Osteoblast (primary cell): ENCODE data around the gene FBXO3. TPM values are rescaled to one million over a fixed set of nuclear protein-coding genes. Genes with fewer than 3 reads are reported as not detected.

Experiments used
- DNase-seq: peaks from one replicate; pipeline ENCODE4 v3.0.0; 2011; ENCODE audit warnings: low spot score, mixed read lengths; ENCODE audit not compliant: insufficient read length; ENCODE audit errors: missing footprints
- H2AFZ ChIP-seq: 2 replicates; pipeline ENCODE4 v1.6.0; 2011; ENCODE audit warnings: mild to moderate bottlenecking, low read length
- H3K27ac ChIP-seq: 2 replicates; pipeline ENCODE4 v1.5.1; 2011; ENCODE audit warnings: mild to moderate bottlenecking, low read depth, low read length, moderate library complexity
- H3K27me3 ChIP-seq: 2 replicates; pipeline ENCODE4 v1.6.0; 2012; ENCODE audit warnings: mild to moderate bottlenecking, control low read depth, inconsistent platforms, low read length, moderate library complexity; ENCODE audit not compliant: insufficient read depth
- H3K36me3 ChIP-seq: 2 replicates; pipeline ENCODE4 v1.5.1; 2011; ENCODE audit warnings: mild to moderate bottlenecking, low read length, control low read depth, moderate library complexity; ENCODE audit not compliant: insufficient read depth
- H3K4me1 ChIP-seq: 2 replicates; pipeline ENCODE4 v1.5.1; 2011; ENCODE audit warnings: mild to moderate bottlenecking, low read length, control low read depth, moderate library complexity; ENCODE audit not compliant: insufficient read depth
- H3K4me2 ChIP-seq: 2 replicates; pipeline ENCODE4 v1.6.0; 2011; ENCODE audit warnings: mild to moderate bottlenecking, low read length; ENCODE audit not compliant: insufficient read depth
- H3K4me3 ChIP-seq: fragments of 200-600 bp; sonication (generic); 3 replicates; pipeline ENCODE4 v1.5.1; 2012; ENCODE audit warnings: mild to moderate bottlenecking, low read length, inconsistent platforms; ENCODE audit not compliant: insufficient read depth
- H3K79me2 ChIP-seq: 2 replicates; pipeline ENCODE4 v1.6.0; 2012; ENCODE audit warnings: mild to moderate bottlenecking, low read length, control low read depth, inconsistent platforms; ENCODE audit not compliant: insufficient read depth
- H3K9me3 ChIP-seq: 2 replicates; pipeline ENCODE4 v1.5.1; 2011; ENCODE audit warnings: low read depth, low read length, control low read depth
- H4K20me1 ChIP-seq: 2 replicates; pipeline ENCODE4 v1.6.0; 2012; ENCODE audit warnings: mild to moderate bottlenecking, low read length, control low read depth; ENCODE audit not compliant: insufficient read depth
- total RNA-seq: library from RNA; depleted of rRNA; stranded (reverse); fragments of >200 nt; gene quantifications from 2 replicates; pipeline ENCODE4 v1.2.3, GENCODE V29; 2012
- TF ChIP-seq, protein P1 (sequence below): IDR thresholded peaks from 2 replicates; pipeline ENCODE4 v1.5.1; 2011; ENCODE audit warnings: mild to moderate bottlenecking, low read depth, low read length, moderate library complexity; ENCODE audit errors: extremely low read depth

Gene FBXO3
- total RNA-seq, 1 donor = 35.8 TPM

DNA sequence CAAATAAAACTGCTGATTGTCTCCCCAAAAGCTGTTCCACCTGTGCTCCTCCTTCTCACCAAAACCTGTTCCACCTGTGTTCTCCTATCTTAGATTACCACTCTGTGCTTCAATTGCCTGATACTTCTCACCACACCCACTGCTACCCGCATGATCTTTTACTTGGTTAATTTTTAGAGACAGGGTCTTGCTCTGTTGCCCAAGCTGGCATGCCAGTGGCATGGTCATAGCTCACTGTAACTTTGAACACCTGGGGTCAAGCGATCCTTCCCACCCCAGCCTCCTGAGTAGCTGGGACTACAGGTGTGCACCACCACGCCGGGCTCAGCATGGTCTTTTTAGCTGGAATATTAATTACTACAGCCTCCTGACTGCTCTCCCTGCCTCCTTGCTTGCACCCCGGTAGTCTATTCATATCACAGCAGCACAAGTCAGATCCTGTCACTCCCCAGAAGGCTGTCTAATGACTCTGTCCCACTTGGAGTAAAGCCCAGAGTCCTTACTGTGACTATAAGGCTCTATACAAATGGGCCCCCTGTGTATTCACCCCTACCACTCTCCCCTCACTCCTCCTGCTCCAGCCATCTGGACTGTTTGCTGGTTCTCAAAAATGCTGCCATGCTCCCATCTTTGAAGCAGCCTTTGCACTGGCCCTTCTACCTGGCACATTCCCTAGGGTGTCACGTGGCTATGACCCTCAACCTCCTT, 77.2 kb downstream of the FBXO3 start:
- Histone ChIP-seq H3K9me3 (no peaks in the 10 kb centered on the region), H3K4me1 (peaks cover 58% of the 10 kb centered on the region), H3K4me3 (no peak overlapping the region), H3K4me2 (no peak overlapping the region), H3K27me3 (no peaks in the 10 kb centered on the region), H2AFZ (no peak overlapping the region), H3K79me2 (no peaks in the 10 kb centered on the region), H3K36me3 (no peaks in the 10 kb centered on the region), H3K27ac (no peak overlapping the region), H4K20me1 (no peaks in the 10 kb centered on the region)
- DNase-seq = no peak
- TF ChIP-seq, protein P1, sequence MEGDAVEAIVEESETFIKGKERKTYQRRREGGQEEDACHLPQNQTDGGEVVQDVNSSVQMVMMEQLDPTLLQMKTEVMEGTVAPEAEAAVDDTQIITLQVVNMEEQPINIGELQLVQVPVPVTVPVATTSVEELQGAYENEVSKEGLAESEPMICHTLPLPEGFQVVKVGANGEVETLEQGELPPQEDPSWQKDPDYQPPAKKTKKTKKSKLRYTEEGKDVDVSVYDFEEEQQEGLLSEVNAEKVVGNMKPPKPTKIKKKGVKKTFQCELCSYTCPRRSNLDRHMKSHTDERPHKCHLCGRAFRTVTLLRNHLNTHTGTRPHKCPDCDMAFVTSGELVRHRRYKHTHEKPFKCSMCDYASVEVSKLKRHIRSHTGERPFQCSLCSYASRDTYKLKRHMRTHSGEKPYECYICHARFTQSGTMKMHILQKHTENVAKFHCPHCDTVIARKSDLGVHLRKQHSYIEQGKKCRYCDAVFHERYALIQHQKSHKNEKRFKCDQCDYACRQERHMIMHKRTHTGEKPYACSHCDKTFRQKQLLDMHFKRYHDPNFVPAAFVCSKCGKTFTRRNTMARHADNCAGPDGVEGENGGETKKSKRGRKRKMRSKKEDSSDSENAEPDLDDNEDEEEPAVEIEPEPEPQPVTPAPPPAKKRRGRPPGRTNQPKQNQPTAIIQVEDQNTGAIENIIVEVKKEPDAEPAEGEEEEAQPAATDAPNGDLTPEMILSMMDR = no peak

DNA sequence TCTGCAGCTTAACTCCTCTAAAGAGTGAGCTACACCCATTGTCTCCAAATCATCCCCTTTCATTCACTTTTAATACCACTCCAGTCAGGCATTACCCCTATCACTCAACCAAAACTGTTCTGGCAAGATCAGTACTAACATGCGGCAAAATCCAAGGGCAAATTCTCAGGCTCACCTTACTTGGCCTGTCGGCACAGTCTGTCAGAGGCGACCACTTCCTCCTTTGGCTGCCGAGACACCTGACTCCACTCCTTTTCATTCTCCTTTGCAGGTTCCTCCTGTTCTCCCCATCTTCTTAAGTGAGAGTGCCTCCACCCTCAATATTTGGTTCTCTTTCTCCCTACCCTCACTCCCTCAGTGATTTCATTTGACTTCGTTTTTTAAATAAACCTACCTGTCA, 77.9 kb downstream of the FBXO3 start:
- no peak overlapping the region for H3K27ac ChIP-seq
- H3K9me3 ChIP-seq = no peaks in the 10 kb centered on the region
- no peaks in the 10 kb centered on the region for H4K20me1 ChIP-seq
- H3K4me2 ChIP-seq = no peak overlapping the region
- H3K27me3 ChIP-seq = no peaks in the 10 kb centered on the region
- no peak overlapping the region for H3K4me3 ChIP-seq
- no peak for DNase-seq
- no peaks in the 10 kb centered on the region for H3K79me2 ChIP-seq
- peaks cover 58% of the 10 kb centered on the region for H3K4me1 ChIP-seq
- TF ChIP-seq, protein P1 = no peak
- H2AFZ ChIP-seq = no peak overlapping the region
- no peaks in the 10 kb centered on the region for H3K36me3 ChIP-seq

DNA sequence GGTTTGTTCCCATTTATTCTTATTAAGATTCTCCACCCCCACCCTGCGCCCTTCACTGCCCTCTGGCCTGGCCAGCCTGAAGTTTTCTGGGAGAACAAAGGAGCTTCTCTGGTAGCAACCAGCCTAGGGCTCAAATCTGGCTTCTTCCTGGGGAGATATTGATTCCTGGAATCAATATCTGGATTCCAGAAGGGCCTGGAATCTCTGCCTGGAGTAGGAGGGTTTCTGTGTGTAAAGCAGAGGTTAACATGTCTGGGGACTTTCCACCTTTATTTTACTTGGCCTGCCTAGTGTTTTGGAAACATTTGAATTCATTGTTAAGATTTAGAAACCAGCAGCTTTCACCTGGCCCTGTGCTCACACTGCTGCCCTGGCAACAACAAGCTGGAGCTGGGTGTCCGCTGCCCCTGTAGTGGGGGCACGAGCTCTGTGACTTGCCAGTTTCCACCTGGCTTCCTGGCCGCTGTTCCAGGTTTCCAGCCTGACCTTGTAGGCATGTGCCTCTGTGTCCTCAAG, 79.2 kb downstream of the FBXO3 start:
- no peak overlapping the region for H2AFZ ChIP-seq
- no peak for DNase-seq
- no peak overlapping the region for H3K27ac ChIP-seq
- H3K79me2 ChIP-seq = no peaks in the 10 kb centered on the region
- H3K36me3 ChIP-seq = no peaks in the 10 kb centered on the region
- TF ChIP-seq, protein P1 = no peak
- H3K27me3 ChIP-seq = no peaks in the 10 kb centered on the region
- no peak overlapping the region for H3K4me2 ChIP-seq
- H3K4me3 ChIP-seq = no peak overlapping the region
- no peaks in the 10 kb centered on the region for H3K9me3 ChIP-seq
- H3K4me1 ChIP-seq = peaks cover 62% of the 10 kb centered on the region
- no peaks in the 10 kb centered on the region for H4K20me1 ChIP-seq

DNA sequence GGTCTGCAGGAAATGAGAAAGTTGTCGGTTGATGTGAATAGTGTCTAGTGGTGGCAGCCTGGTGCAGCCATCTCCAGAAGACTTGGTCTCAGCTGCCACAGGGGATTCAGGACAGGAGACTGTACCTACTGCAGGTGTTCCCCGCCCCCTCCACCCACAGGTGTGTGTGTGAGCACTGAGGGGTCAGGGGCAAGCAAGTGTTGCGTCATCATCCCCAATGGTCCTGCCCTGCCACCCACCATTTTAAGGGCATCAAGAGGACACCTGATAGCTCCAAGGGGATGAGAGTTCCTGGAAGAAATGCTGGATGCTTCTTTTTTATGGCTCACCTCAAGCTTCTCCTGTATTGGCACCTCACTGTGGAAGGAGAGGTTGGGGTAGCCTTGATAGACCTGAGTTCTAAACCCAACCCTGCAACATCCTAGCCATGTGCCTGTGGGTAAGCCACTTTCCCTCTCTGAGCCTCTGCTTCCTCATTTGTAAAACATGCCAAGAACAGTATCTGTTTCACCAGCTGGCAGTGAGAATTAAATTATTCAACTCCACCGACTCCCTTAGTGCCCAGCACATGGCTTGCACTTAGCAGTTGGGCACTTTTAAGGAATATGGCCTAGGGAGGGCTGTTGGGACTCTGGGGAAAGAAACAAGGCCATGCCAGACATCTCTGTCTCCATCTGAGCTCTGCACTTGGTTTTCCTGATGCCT, 79.8 kb downstream of the FBXO3 start:
- no peak overlapping the region for H2AFZ ChIP-seq
- no peaks in the 10 kb centered on the region for H3K27me3 ChIP-seq
- no peak for DNase-seq
- TF ChIP-seq, protein P1 = no peak
- no peaks in the 10 kb centered on the region for H3K36me3 ChIP-seq
- H4K20me1 ChIP-seq = no peaks in the 10 kb centered on the region
- H3K9me3 ChIP-seq = no peaks in the 10 kb centered on the region
- no peak overlapping the region for H3K27ac ChIP-seq
- H3K4me3 ChIP-seq = no peak overlapping the region
- no peaks in the 10 kb centered on the region for H3K79me2 ChIP-seq
- H3K4me1 ChIP-seq = peaks cover 62% of the 10 kb centered on the region
- H3K4me2 ChIP-seq = no peak overlapping the region
